ENCODE measurements around the gene PDIA5.

The PDIA5 gene

DNA sequence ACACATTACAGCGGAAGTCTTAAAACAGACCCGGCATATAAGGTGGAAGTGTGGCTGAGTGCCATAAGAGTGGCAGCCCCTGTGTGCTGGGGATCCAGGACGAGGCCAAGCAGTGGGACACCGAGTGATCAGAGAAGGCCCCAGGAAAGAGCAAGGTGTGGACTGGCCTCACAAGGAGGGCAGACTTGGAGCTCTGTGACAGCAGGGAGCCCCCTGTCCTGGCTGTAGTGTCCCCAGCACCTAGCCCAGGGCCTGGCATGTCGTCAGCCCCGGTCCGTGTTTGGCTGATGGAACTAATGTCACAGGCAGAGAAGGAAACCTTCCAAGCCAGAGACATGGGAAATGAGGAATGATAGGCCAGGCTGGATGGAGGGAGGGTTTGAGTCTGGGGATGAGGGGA is 4.8 kb downstream of the PDIA5 start:
- DNase-seq (ENCODE audit: low read depth), result no peak

GRCh38 chr3:123072152-123072551 is 5.3 kb downstream of the PDIA5 start:
- no peak for DNase-seq (ENCODE audit: low read depth)

DNA sequence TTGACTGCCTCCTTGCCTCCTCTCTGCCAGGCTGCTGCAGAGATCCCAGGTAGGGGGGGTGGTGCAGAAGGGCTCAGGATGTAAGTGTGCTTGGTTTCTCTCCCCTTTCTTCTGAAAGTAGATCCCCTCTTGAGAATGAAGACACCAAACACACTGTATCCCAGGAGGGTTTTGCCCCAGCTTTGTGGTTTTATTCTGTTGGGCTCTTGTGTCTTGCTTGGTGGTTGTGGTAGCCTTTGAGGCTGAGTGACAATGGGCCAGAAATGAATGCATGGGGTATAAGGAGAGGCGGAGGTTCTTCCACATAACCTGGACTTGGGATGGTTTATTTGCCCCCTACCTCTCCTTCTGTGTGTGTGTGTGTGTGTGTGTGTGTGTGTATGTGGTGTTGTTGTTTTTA is 5.7 kb downstream of the PDIA5 start:
- no peak for DNase-seq (ENCODE audit: low read depth)

DNA sequence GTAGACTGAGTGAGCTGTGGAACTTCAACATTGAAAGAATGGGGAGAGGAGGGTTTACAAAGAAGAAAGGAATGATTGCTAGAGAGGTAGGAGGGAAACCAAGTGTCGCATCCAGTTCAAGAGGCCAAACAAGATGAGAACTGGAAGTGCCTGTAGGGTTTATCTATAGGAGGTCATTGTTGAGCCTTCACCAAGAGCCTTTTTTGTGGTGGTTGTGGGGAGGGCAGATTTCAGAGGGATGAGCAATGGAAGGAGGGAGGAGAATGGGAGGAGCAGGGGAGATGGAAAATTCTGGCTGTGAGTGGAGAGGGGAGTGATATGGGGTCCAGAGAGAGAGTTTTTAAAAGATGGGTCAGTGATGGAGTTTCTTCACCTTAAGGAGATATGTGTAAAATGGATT is 8.5 kb downstream of the PDIA5 start:
- DNase-seq (ENCODE audit: low read depth), result peak; percentile 43

DNA sequence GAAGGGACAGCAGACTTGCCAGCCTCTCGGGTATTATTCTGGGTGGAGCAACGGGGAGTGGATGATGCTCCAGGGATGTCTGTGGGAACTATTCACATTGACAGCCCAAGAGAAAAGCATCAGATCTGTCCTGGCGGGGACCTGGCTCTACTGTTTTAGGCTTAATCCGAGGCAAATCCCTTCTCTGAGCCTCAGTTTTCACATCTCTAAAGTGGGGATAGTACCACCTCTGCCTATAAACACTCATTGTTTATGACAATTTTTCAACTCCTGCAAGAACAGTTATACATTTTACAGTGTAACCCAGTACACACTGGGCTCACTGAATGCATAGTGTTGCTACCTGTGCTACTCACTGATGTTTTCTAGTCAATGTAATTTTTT is 9.3 kb downstream of the PDIA5 start:
- no peak for DNase-seq (ENCODE audit: low read depth)

DNA sequence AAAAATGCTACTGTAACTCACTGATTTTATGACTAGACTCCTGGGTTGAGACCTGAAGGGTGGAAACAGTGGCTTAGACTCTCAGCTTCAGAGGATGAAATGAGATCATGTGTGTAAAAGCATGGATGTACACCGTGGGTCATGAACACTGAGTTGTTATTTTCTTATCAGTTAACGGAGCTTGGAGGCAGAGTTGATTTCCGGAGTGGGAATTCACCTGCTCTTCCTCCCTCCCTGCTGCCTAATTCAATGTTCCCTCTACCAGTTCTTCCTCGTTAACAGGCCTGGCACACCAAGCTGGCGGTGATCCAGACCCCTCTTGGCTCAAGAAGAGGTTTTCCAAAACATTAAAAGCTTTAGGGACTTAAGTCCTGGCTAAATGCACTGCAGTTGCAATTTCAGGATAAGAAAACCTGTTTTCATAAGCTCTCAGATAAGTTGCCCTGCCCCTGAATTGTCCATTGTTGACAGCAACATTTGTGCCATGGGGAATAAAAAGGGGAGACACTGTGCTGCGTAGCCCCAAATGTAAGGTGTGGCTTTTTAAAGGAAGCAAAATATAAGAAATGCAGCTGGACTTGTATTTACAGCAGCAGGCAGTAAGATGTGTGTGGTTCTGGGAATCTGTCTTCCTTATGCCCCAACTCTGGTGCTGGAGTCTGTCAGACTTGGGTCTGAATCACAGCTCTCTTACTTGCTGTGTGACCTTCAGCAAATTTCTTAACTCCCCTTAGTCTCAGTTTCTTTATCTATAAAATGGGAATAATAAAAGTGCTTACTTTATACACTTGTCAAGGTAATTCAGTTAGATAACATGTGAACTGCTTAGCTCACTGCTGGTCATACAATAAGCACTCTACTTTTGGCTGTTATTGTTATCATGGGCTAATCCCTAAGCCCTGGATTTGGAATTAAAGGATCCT is 9.9 kb downstream of the PDIA5 start:
- no peak for DNase-seq (ENCODE audit: low read depth)

DNA sequence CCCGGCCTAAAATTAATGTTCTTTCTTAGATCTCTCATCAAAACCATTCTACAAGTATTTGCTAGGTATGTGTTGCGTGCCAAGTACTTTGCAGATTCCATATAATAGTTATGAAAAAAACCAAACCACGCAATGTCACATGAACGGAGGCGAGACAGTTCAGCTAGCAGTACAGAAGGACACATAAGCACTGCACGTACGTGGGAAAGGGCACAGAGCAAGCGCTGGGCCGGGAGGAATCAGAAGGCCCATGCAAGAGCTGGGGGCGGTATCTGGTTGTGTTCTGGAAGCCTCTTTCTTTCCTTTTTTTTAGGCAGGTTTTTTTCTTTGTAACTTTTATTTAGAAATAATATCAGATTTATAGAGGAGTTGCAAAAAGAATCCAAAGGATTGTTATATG is 11.3 kb downstream of the PDIA5 start:
- DNase-seq (ENCODE audit: low read depth), result no peak

GRCh38 chr3:123080864-123081562 is 14.2 kb downstream of the PDIA5 start:
- no peak for DNase-seq (ENCODE audit: low read depth)

DNA sequence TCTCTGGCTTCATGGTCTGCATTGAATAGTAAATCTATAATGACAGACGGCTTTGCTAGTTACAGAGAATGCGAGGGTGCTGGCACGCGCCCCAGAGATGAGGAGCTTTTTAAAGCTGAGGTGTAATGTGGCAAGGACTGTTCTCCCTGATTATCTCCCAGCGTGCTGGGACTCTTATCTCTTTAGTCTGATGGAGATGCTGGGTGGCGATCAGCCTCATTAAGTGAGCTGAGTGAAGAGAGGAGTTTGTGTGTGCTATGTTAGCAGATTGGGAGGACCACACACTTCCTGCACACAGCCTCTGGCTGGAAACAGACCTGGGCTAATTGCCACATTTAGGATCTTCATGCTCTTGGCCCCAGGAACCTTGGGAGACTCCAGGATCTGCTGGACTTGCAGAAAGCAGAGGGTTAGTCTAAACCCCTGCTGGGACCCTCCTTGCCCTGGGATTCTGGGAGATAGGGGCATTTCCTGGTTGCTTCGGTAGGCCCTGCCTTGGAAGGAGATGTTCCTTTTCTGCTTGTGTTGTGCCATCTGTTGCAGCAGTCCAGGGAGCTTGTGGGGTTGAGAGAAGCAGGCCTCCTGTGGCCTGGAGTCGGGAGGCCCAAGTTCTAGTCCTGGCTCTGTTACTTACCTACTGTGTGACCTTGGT is 15.0 kb downstream of the PDIA5 start:
- DNase-seq (ENCODE audit: low read depth), result no peak

DNA sequence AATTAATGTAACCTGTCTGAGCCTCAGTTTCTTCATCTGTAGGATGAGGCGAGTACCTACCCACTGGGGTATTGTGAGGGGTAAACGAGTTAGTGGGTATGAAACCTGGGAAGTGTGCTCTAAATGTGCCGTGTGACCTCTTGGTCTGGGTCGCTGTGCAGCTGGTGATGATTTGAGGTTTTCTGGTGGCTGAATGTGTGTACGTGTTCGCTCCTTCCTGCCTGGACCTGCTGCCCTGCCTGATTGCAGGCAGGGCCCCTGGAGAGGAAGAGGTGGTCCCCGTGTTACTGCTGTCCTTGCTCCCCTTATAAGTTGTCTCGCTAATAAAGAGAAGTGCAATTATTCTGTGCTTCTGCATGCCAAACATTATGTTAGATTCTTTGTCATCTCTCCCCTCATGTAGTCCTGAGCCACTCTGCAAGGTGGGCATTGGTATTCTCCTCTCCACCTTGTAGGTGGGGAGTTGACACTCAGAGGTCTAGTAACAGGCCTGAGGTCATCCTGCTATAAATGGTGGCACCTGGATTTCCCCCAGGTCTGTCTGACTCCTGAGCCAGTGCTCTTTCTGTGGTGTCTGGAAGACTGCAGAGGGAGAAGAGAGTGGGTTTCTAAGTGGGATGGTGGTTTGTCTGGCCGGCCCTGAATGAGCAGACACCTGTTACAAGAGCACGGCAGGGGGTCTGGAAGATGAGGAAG is 15.7 kb downstream of the PDIA5 start:
- no peak for DNase-seq (ENCODE audit: low read depth)

GRCh38 chr3:123083383-123084124 is 16.7 kb downstream of the PDIA5 start:
- DNase-seq (ENCODE audit: low read depth), result no peak

GRCh38 chr3:123084192-123084591 is 17.4 kb downstream of the PDIA5 start:
- DNase-seq (ENCODE audit: low read depth), result no peak

DNA sequence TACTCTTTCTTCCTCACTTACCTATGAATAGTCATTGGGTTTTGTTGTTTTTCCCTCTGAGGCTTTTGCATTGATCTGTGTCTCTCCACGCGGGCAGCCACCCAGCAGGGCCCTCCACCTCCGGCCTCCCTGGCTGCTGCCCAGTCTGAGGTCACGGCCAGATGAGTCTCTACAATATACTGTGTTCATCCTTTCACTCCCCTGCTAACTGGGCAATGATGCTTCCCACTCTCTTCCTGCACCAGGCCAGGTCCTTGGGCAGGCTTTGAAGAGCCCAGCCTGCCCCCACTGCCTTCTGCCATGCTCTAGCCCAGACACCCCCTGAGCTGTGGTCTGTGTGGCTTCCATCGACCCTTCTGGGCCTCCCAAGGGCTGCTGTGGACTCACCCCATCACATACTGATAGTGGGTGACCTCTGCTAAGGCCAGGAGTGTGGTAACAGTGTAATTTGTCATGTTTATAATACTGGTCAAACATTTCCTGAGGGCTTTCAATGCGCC is 18.0 kb downstream of the PDIA5 start:
- DNase-seq (ENCODE audit: low read depth), result peak; percentile 50

GRCh38 chr3:123085293-123085931 is 18.6 kb downstream of the PDIA5 start:
- DNase-seq (ENCODE audit: low read depth), result no peak

GRCh38 chr3:123085932-123086627 is 19.3 kb downstream of the PDIA5 start:
- DNase-seq (ENCODE audit: low read depth), result no peak

GRCh38 chr3:123088387-123088786 is 21.6 kb downstream of the PDIA5 start:
- DNase-seq (ENCODE audit: low read depth), result no peak

DNA sequence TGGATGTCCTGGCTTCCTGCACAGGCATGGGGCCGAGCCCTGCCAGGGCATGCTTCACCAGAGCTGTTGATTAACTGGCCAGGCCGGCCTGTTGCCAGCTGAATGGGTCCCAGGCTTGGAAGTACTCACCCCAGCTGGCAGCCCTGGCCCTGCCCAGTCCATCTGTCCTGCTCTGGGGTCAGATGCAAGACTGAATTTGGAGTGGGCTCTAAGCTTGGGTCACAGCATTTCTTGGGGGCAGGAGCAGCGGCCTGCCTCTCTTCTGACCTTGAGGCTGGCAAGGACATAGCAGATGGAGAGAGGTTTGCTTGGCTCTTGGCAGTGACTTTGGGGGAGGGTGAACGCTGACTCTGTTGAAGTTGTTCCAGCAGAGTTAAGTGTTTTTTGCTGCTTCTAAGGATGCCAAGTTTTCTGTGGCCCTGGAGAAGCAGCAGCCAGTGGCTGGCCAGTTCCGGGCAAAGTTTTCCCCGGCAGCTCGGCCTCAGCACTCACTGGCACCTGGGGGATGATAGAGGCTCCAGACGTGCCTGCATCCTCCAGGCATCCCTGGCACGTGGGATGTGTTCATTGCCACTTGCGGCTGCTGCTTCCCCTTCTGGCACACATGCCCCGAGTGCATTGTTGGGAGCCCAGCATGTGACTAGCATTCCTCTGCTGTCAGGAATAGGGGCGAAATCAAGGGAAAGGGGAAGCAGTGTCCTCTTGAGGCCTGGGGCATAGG is 22.9 kb downstream of the PDIA5 start:
- no peak for DNase-seq (ENCODE audit: low read depth)

GRCh38 chr3:123090728-123091531 is 24.1 kb downstream of the PDIA5 start:
- no peak for DNase-seq (ENCODE audit: low read depth)

DNA sequence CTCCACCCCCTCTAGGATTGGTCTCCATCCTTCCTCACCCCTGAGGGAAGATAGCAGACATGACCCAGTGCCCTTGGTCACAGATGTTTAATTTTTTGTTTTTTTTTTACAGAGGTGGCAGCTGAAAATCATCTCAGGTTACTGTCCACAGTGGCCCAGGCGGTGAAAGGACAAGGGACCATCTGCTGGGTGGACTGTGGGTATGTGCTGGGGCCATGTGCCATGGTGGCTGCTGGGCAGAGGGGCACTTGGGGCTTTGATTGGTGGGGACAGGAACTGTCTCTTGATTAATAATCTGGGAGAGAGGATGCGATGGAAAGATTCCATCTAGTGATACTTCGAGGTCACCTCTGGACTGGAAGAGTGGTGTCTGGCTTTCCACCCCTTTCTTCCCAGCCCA is 25.4 kb downstream of the PDIA5 start:
- no peak for DNase-seq (ENCODE audit: low read depth)

All from EH (cell line).